22Rv1 (cell line): ENCODE data around the gene LIMS1.
"Not testable (repeated sequence)": the region's sequence is repeated elsewhere in the genome, so short reads cannot be mapped to it uniquely, and the experiment has no call there.

Experiments
- H3K27ac ChIP-seq: fragments of 450-650 bp; 2 replicates; pipeline ENCODE4 v1.5.1; 2017
- CTCF ChIP-seq: fragments of 450-650 bp; IDR thresholded peaks from 2 replicates; pipeline ENCODE4 v1.5.1; 2017; ENCODE audit warnings: mild to moderate bottlenecking
- ZFX ChIP-seq: fragments of 450-650 bp; IDR thresholded peaks from 2 replicates; pipeline ENCODE4 v1.6.1; 2017; ENCODE audit warnings: antibody characterized with exemption, borderline replicate concordance

Gene LIMS1

GRCh38 chr2:108542071-108542470 is 7.8 kb downstream of the LIMS1 start:
- TF ChIP-seq CTCF (no peak), ZFX (no peak)
- no peak overlapping the region for H3K27ac ChIP-seq

DNA sequence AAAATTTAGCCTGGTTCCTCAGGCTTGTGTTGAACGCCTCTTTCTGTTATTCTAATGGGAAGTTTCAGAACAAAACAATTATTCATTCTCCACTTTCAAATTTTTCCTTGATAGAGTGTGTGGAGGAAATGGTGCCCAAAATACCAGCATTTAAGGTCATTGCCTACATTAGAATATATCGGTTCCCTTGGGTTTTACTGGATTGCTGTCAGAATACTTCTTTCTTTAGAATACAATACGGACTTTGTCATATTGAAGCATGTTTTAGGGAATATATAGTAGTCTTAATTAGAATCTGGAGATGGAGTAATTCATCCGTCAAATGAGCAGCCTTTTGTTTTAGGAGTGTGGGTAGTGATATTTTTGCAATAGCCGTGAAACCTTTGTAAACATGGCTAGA is 13.3 kb downstream of the LIMS1 start:
- no peak overlapping the region for H3K27ac ChIP-seq
- no peak for TF ChIP-seq CTCF
- TF ChIP-seq ZFX, result no peak

GRCh38 chr2:108548208-108549003 is 14.1 kb downstream of the LIMS1 start:
- no peak for TF ChIP-seq ZFX
- TF ChIP-seq CTCF, result no peak
- no peak overlapping the region for H3K27ac ChIP-seq

DNA sequence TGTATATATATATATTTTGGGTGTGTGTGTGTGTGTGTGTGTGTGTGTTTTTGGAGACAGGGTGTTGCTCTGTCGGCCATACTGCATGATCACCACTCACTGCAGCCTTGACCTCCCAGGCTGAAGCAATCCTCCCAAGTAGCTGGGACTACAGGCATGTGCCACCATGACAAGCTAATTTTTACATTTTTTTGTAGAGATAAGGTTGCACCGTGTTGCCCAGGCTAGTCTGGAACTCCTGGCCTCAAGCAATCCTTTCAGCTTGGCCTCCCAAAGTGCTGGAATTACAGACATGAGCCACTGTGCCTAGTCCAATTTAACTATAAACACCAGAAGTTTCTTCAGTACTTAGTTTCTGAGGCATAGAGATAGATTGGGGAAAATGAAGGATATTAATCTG is 18.3 kb downstream of the LIMS1 start:
- no peak overlapping the region for H3K27ac ChIP-seq
- TF ChIP-seq ZFX (no peak), CTCF (no peak)

DNA sequence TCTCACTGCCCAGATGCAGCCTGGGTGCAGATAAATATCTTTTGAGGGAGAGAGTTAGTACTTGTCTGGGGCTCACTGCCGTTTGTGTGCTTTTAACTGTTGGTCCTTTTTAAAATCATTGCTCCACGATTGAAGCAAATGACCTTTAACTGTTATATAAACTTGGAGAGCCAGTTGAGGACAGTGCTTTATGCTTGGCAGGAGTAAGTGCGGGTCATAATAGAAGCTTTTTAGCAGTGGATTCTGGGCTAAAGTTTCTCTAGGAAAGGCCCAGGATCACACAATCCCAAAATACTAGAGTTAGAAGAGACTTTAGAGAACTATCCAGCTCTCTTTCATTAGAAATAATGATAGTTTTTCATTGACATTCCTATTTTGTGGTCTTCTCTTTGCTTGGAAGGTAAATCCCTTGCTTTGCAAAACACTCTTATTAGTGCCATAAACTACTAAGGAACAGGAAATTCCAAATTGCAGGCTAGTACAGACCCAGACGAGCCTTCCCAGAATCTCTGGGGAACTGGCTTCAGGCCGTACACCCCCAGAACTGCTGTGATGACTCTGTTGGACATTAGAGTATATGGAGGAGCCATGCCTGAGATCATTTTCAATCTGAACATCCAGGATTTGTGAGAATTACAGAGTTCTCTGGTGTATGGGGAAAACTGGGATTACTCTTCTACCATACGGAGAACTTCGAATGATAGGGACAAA is 19.1 kb downstream of the LIMS1 start:
- no peak overlapping the region for H3K27ac ChIP-seq
- no peak for TF ChIP-seq ZFX
- no peak for TF ChIP-seq CTCF

GRCh38 chr2:108554528-108554927 is 20.3 kb downstream of the LIMS1 start:
- TF ChIP-seq CTCF (no peak), ZFX (no peak)
- no peak overlapping the region for H3K27ac ChIP-seq

GRCh38 chr2:108555572-108555971 is 21.3 kb downstream of the LIMS1 start:
- no peak for TF ChIP-seq ZFX
- TF ChIP-seq CTCF, result no peak
- no peak overlapping the region for H3K27ac ChIP-seq

- H3K27ac ChIP-seq, result not testable (repeated sequence)
Observed at GRCh38 chr2:108556581-108556980, 22.3 kb downstream of the LIMS1 start.
